ENCODE results near the gene USP19.

The USP19 gene

GRCh38 chr3:49133226-49133951 lies 12.8 kb upstream of the USP19 start:
- DNase-seq: peak; percentile 10

DNA sequence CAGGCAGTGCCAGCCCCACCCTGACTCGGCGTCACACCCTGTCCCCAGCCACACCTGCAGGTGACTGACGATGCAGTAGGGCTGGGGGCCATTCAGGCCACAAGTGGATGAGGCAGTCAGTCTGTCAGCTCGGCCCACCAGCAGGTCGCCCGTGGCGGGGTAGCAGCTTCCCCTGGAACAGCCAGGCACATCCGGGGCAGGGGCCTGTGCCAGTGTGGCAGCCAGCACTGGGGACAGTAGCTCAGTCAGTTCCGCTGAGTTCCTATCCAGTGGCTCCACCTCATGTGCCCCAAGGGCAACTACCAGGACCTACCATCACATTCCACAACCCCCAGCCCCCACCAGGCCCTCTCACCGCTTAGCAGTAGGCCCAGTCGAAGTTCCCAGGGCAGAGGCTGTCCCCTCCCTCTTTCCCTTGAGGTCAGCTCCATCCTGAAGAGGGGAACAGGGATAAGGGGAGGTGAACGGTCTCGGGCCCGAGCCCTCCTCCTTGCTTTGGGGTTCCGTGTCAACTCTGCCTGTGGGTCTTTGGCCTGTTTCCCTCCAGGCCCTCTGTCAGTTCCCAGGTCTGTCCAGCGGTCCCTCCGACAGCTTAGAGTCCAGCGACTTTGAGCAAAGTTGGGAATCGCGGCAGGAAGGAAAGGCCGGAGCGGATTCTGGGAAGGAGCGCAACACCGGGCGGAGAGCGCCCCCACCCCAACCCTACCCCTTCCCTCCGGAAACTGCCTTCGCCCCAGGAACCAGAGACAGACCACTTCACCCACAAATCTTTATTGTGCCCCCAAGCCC lies 12.0 kb upstream of the USP19 start, which contains the start of gene LAMB2:
Gene LAMB2 (minus strand): TSS at position 614 of the 789 bp plus-strand sequence. CDS start 183 bp downstream, at position 431.
- no peak for DNase-seq

DNA sequence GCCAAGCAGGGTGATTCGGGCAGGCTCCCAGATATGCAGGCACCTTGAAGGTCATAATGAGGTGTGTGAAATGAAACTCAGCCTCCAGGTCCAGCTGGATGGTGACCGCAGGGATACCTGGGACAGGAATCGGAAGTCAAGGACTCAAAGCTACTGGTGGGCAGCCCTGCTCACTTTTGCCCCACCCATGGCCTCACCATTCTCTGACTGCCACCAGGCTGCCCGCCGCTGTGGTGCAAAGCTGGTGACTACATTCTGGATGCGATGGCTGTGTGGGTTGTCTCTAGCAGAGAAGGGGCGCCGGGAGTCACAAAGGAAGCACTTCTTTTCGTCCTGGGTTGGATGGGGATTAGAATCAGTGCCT lies 11.4 kb upstream of the USP19 start:
- DNase-seq: no peak

DNA sequence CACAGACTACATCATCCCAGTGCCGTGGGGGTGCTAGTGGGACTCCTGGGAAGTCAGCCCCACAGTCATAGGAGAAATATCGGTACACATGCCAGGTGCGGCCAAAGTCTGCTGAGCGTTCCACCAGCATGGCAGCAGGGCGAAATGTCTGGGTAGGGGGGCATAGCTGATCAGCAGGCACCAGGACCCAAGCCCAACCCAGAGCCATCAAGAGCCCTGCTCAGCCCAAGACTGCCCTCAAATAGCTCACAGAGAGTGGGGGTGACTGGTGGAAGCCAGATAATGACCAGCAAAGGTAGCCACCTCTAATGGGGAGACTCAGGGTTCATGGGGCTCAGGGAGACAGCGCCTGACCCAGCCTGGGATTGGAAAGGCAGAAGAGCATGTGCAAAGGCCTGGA lies 11.0 kb upstream of the USP19 start:
- DNase-seq: no peak

DNA sequence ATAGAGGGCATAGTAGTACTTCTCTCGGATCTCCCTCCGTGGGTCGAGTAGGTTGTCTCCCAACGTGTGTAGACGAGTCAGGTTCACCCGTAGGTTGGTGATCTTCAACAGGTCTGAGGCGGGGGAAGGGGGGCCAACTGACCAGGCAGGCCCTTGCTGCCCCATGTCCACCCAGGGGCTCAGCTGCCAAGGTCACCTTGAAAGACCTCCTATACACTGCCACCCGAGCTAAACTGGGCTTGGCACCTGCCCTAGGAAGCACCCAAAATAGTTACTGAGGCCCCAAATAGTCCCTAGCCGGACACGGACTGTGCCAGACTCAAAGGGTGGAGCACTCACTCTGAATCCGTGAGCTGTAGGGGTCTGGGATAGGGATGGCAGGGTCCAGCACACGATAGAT lies 10.4 kb upstream of the USP19 start:
- no peak for DNase-seq

- DNase-seq: no peak
Measured at GRCh38 chr3:49124991-49125670, 4.5 kb upstream of the USP19 start.

- no peak for DNase-seq
Measured at GRCh38 chr3:49124203-49124602, 3.6 kb upstream of the USP19 start.

DNA sequence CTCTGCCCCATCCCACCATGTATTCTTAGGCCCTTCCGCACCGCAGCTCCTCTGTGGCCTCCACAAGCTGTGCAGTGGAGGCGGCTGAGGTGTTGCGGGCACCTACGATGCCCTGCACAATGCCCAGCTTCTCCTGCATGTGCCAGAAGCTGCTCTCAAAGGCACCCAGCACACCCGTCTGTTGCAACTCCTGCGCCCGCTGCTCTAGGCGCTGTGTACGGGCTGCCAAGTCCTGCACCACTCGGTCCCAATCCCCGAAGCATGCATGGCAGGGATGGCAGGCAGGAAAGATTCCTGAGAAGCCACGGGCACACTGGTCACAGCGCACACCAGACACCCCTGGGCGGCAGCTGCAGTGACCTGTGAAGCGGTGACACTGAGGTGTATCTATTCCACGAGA lies 3.1 kb upstream of the USP19 start:
- DNase-seq: no peak

- DNase-seq: no peak
Measured at GRCh38 chr3:49122886-49123545, 2.4 kb upstream of the USP19 start.

DNA sequence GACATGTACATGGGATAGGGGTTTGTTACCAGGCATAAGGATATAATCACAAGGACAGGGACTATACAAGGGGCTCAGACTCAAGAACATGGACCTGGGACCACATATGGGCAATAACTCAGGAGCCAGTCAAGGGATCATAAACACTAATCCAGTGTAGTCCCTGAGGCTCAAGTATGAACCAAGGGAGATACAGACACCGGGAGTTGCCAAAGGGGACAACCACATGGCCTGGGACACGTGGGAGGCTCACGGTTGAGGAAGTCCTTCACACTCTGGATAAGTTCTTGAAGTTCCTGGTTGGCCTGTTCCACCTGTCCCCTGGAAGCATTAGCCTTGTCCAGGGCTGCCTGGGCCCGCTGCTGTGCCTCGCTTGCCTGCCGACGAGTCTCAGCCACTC lies 1.8 kb upstream of the USP19 start:
- no peak for DNase-seq

DNA sequence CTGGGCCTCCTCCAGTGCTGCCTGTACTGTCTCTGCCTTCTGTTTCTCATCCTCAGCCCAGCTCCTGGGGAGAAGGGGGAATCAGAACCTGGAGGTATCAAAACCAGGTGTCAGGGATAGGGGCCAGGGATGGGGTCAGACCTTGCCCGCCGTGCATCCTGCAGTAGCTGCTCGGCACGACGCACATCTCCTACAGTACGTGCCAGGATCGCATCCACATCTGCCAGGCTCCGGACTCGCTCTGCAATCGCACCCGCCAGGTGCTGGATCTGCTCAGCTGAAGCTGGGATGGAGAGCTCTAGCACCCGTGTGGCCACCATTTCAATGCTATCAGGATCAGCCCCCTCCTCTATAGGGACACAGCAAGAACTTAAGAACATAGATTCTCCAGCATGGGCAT lies 1.4 kb upstream of the USP19 start:
- DNase-seq: no peak

DNA sequence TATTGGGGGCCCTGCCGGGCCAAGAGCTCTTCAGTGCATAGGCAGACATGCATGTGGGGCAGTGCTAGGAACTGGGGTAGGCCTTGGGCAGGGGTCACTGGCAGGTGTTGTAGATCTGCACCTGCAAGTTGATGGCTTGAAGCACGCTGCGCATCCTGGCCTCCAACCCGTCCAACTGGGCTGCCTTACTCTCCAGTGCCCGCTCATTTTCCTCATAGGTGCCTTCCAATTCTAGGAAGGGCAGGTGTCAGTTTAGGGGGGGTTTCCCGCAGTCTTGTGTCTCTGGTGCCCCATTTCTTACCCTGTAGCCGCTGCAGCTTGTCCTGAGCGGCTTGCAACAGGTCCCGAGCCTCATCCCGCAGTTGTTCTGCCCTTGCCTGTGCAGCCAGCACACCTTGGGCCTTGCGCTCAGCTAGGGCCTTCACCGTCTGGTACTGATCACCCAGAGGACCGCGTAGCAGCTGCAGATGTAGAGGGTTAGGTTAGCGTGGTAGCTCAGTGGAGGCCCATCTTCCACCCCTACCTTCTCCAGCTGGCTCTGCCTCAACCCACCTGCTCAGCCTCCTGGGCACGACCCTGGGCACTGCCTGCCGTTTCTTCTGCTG lies 611 bp upstream of the USP19 start:
- DNase-seq: no peak

GRCh38 chr3:49120096-49120437 lies 556 bp downstream of the USP19 start:
- no peak for DNase-seq

GRCh38 chr3:49119439-49119838 lies 1.2 kb downstream of the USP19 start:
- no peak for DNase-seq

GRCh38 chr3:49119036-49119435 lies 1.6 kb downstream of the USP19 start:
- no peak for DNase-seq

DNA sequence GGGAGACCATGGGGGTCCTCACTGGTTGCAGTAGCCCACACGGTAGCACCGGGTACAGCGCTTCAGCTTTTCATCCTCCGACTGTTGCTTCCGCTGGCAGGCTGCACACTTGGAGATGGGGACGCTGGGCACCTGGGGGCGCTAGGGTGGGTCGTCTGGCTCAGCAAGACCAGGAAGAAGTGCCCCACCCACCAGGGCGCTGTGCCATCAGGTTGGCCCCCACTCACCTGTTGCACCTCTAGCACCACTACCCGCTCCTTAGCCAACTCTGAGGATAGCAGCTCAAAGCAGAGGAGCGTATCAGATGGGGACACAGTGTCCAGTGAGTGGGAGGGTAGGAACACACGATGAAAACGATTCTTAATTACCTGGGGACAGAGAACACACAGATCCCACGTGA lies 8.4 kb downstream of the USP19 start:
- DNase-seq: no peak

DNA sequence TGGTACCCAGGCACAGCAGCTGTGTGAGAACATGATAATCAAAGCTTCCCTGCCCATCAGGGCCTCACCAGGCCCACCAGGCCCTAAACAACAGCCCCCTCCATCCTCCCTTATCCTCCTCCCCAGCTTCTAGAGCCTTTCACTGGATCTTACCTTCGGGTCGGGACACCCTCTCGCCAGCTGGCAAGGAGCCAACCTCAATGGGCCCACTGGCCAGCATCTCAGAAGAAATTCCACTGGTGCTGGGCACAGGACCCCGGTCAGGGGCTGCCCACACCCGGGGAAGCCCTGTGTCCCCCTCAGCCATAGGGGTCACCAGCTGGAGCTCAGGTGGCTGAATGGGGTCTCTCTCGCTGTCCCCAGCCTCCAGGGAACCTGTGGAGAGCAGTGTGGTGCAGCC lies 9.3 kb downstream of the USP19 start:
- no peak for DNase-seq

GRCh38 chr3:49110780-49111179 lies 9.8 kb downstream of the USP19 start:
- no peak for DNase-seq

DNA sequence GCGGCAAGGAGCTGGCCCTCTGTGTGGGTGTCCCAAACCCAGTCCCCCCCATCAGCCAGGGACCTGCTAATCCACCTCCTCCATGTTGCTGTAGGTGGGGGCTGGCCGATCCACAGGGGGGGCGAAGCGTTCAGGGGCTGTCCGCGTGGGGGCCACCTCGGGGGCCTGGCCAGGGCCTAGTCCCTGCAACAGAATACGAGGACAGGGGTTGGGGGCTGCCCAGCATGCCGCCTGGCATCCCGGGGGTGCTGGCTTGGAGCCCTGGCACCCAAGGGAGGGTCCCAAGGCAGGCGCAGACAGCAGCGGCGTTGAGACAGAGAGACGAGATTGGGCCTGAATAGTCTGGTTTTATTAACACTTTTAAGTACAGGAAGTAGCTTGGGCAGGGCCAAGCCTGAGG lies 12.3 kb downstream of the USP19 start:
- DNase-seq: no peak

DNA sequence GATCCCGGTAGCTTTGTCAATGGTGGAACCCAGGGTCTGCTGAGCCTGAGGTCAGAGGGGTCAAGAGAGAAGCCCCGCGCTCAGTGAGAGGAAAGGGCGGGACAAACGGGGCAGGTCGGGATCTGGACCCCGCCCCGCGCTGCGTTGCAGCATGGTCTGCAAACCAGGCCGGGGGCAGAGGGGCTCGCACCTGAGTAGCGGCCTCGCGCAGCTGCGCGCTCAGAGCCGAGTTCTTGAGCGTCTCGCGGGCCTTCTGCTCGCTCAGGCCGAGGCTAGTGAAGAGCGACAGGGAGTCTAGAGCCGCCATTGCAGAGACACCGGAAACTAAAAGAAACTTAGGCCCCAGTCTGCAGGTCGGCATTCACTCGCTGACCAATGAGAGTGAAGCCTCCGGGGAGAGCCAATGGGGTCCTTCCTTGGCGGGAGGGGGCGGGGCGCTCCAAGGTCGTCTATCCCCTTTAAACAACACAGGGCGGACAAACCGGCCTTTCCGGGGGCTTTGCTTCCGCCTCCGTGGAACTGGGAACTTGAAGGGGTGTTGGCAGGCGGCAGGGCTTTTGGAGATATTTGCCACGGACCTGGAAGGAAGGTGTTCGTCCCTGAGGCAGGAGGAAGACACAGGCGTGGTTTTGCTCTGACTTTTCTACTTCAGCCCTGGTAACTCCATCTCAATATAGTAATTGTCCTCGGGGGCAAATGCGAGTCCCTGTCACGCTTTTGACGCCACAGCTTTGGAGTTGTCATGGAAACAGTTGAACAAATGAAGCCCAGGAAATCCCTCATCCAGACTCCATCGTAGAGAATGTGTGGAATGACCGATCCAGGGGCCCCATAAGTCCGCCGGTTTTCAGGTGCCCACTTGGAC lies 16.0 kb downstream of the USP19 start, which contains the start of gene QARS1:
Gene QARS1 (minus strand): TSS at position 331 of the 865 bp plus-strand sequence. CDS start 24 bp downstream, at position 307.
- DNase-seq: peak; percentile 70

GRCh38 chr3:49104052-49104426 lies 16.6 kb downstream of the USP19 start:
- DNase-seq: no peak

DNA sequence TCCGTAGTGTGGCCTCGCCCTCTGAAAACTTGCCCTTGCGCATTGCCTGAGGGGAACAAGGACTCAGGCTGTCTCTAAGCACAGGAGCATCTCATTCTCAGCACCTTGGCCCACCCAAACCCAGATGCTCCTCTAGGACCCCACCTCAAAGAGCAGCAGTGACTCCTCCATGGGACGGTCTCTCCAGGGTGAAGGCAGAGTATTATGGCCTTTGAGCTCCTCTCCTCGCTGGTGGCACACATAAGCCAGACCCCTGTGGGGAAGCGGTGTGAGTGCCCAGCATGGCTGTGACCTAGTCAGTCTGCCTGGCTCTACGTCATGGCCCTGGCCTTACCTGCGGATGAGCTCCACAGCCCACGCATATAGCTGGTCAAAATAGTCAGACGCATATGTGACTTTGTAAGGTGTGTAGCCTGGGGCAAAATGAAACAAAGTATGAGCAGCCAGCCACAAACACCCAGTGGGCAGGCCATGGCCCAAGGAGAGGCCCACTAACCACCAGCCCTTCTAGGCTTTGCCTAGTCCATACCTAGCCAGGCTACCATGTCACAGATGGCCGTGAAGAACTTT lies 20.5 kb downstream of the USP19 start:
- no peak for DNase-seq

All from DMS 273 treated with DMSO at 0.1 percent for 48 hours (cell line).